Measurements from ENCODE around the gene CDKN1C. TPM values are rescaled to one million over a fixed set of nuclear protein-coding genes. Genes with fewer than 3 reads are reported as not detected.

The CDKN1C gene
- total RNA-seq, 1 experiment from 2014 or later: 15.4 TPM

DNA sequence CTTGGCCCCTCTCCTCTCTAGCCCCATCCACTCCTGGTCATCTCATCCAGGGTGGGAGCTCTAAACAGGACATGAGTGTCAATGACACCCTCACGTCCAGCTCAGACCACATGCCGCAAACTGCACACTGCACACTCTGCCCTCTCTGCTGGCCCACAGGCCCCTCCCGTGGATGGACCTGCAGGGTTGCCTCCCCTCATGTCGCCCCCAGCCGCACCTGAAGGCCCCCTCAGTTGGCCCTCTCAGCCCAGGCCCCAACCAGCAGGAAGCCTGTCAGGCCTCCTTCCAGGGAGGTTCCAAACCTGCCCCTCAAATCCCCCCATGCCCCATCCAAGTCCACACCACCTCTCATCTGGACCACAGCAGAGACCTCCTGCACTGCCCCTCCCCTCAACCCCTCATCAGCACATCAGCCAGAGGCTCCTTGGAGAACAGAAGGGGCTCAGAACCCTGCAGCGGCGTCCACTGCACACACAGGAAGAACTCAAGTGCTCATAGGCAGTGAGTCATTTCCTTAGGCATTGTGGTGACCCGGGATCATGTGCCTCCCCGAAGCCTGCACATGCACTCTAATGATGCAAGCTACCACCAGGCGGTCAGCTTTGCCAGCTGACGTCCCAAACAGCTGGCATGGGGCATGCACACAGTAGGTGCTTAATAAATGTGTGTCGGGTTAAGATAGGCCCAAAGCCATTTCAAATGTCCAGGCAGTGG lies 12.9 kb upstream of the CDKN1C start:
- no peak overlapping the region for H2AK5ac ChIP-seq (ENCODE audit: insufficient read length, low read length)
- no peak overlapping the region for H3K4me3 Mint-ChIP-seq
- no peak overlapping the region for H2BK120ac ChIP-seq (ENCODE audit: low read depth, low read length, poor library complexity, severe bottlenecking)
- no peaks in the 10 kb centered on the region for H3K79me2 ChIP-seq (ENCODE audit: insufficient read depth, low read length)
- peaks cover 18 to 24% of the 10 kb centered on the region in 2 experiments for H3K4me1 Mint-ChIP-seq
- H3K4me1 ChIP-seq (ENCODE audit: insufficient read depth, low read length): no peaks in the 10 kb centered on the region; the same call in 1 of the 2 replicates
- H3K9me3 Mint-ChIP-seq: peaks cover 0 to 2% of the 10 kb centered on the region in 2 experiments; a peak in 2 of 5 replicates
- H3T11ph ChIP-seq (ENCODE audit: low read length): no peak overlapping the region
- H2BK12ac ChIP-seq (ENCODE audit: insufficient read length, low read depth, low read length): no peak overlapping the region
- H3K9ac ChIP-seq (ENCODE audit: extremely low read depth, insufficient read length, low read length): no peak overlapping the region
- DNase-seq: no peak
- H2BK15ac ChIP-seq (ENCODE audit: low read depth, low read length): no peak overlapping the region
- H4K5ac ChIP-seq (ENCODE audit: insufficient read length, low read depth, low read length): no peak overlapping the region
- no peaks in the 10 kb centered on the region; the same call in 1 of the 2 replicates for H3K27me3 ChIP-seq (ENCODE audit: insufficient read depth, low read length)
- H3K27ac ChIP-seq (ENCODE audit: insufficient read length, low read depth, low read length): no peak overlapping the region
- no peak overlapping the region for H2BK20ac ChIP-seq (ENCODE audit: low read depth, low read length, poor library complexity, severe bottlenecking)
- no peak overlapping the region for H2AFZ ChIP-seq (ENCODE audit: low read length)
- H3K9me3 ChIP-seq (ENCODE audit: control insufficient read depth, low read depth, low read length): peaks cover 4% of the 10 kb centered on the region
- H3K18ac ChIP-seq (ENCODE audit: insufficient read length, low read depth, low read length): no peak overlapping the region
- H2BK5ac ChIP-seq (ENCODE audit: insufficient read length, low read length): no peak overlapping the region
- H4K8ac ChIP-seq (replicated peaks; ENCODE audit: insufficient read length, low read depth, low read length): no peak overlapping the region
- H3K23ac ChIP-seq (ENCODE audit: insufficient read length, low read depth, low read length): no peak overlapping the region
- TF ChIP-seq, protein P1, sequence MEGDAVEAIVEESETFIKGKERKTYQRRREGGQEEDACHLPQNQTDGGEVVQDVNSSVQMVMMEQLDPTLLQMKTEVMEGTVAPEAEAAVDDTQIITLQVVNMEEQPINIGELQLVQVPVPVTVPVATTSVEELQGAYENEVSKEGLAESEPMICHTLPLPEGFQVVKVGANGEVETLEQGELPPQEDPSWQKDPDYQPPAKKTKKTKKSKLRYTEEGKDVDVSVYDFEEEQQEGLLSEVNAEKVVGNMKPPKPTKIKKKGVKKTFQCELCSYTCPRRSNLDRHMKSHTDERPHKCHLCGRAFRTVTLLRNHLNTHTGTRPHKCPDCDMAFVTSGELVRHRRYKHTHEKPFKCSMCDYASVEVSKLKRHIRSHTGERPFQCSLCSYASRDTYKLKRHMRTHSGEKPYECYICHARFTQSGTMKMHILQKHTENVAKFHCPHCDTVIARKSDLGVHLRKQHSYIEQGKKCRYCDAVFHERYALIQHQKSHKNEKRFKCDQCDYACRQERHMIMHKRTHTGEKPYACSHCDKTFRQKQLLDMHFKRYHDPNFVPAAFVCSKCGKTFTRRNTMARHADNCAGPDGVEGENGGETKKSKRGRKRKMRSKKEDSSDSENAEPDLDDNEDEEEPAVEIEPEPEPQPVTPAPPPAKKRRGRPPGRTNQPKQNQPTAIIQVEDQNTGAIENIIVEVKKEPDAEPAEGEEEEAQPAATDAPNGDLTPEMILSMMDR (conservative IDR thresholded peaks at IDR 0.05): no peak
- H4K20me1 ChIP-seq (ENCODE audit: control insufficient read depth, insufficient read depth, insufficient read length): no peaks in the 10 kb centered on the region
- no peak overlapping the region for H3K4ac ChIP-seq (ENCODE audit: low read depth, low read length)
- WGBS (ENCODE audit: extremely low coverage, insufficient read length, low lambda C conversion rate): no CpG with 5 or more reads among the region's 12 CpGs
- no peaks in the 10 kb centered on the region for H3K79me1 ChIP-seq (ENCODE audit: insufficient read depth, low read depth, low read length, poor library complexity, severe bottlenecking)
- no peaks in the 10 kb centered on the region; a peak in 1 of 7 replicates for H3K36me3 Mint-ChIP-seq (ENCODE audit: insufficient read depth in 1 of 3, low read depth in 3 of 3)
- H4K91ac ChIP-seq (ENCODE audit: insufficient read length, low read depth, low read length): no peak overlapping the region
- peaks cover 8% of the 10 kb centered on the region for H3K23me2 ChIP-seq (ENCODE audit: insufficient read length, low read depth, low read length, poor library complexity, severe bottlenecking)
- H3K27ac Mint-ChIP-seq: 0 out of 7 replicates have a peak overlapping the region, but pooled peaks of 1 of the 3 experiments have one; percentile 44
- no peak overlapping the region for H3K56ac ChIP-seq (ENCODE audit: insufficient read length, low read depth, low read length)
- H3K27me3 Mint-ChIP-seq (ENCODE audit: low read depth): peaks cover 74% of the 10 kb centered on the region
- no peak overlapping the region for H3K4me2 ChIP-seq (ENCODE audit: insufficient read depth, insufficient read length, low read length)
- no peak overlapping the region for H3K14ac ChIP-seq (ENCODE audit: insufficient read depth, low read length)
